IMR-90 (cell line): ENCODE results near the gene ANKRD11. TPM values are rescaled to one million over a fixed set of nuclear protein-coding genes. Genes with fewer than 3 reads are reported as not detected.
A peak's percentile ranks its signal among the peaks of the same experiment; 100 is the strongest.

Experiments used
- ATAC-seq: fragments of 200-7000 bp; cut with Tn5 transposase; 2 replicates; pipeline ENCODE4 v1.9.1; 2020; ENCODE audit warnings: low read depth, mild to moderate bottlenecking, moderate library complexity
- BruUV-seq: library from RNA; stranded (reverse); fragments of 400-500 nt; replicated peaks from 2 replicates; lab custom pipeline; 2021; lab: Mats Ljungman, UMichigan
- CTCF ChIA-PET: fragments of 300-600 bp; formaldehyde crosslinking; extraction: SDS; loops from one replicate; lab custom pipeline; 2021; ENCODE audit warnings: antibody characterized with exemption; lab: Yijun Ruan, JAX
- POLR2A ChIA-PET: fragments of 300-600 bp; sonication (Branson Sonifier 250); formaldehyde crosslinking; loops from one replicate; lab custom pipeline; 2022; ENCODE audit warnings: antibody characterized with exemption; ENCODE audit not compliant: unreplicated experiment; lab: Charles Lee
- DNase-seq: peaks from one replicate; pipeline ENCODE4 v3.0.0; 2013
- H2AFZ ChIP-seq: replicated peaks from 2 replicates; pipeline ENCODE3; 2013; ENCODE audit warnings: low read length, mild to moderate bottlenecking; ENCODE audit not compliant: poor library complexity
- H2AK5ac ChIP-seq: 2 replicates; pipeline ENCODE4 v1.6.1; 2013; ENCODE audit warnings: low read depth, low read length, inconsistent platforms
- H2AK9ac ChIP-seq: replicated peaks from 2 replicates; pipeline ENCODE3; 2013; ENCODE audit warnings: mild to moderate bottlenecking, low read depth, low read length, moderate library complexity; ENCODE audit not compliant: poor library complexity
- H2BK120ac ChIP-seq: 2 replicates; pipeline ENCODE4 v1.6.1; 2013; ENCODE audit warnings: low read depth, low read length, inconsistent platforms
- H2BK15ac ChIP-seq: 3 replicates; pipeline ENCODE4 v1.6.1; 2013; ENCODE audit warnings: low read depth, low read length, inconsistent platforms
- H2BK20ac ChIP-seq: 2 replicates; pipeline ENCODE4 v1.6.1; 2013; ENCODE audit warnings: low read depth, mild to moderate bottlenecking, inconsistent platforms, low read length, moderate library complexity
- H2BK5ac ChIP-seq: 2 replicates; pipeline ENCODE4 v1.6.1; 2013; ENCODE audit warnings: mild to moderate bottlenecking, low read depth, low read length, inconsistent platforms; ENCODE audit not compliant: poor library complexity, severe bottlenecking
- H3K14ac ChIP-seq: replicated peaks from 2 replicates; pipeline ENCODE4 v1.6.1; 2013; ENCODE audit warnings: low read depth, low read length, inconsistent platforms
- H3K18ac ChIP-seq: 2 replicates; pipeline ENCODE4 v1.6.1; 2013; ENCODE audit warnings: low read depth, low read length, control low read depth
- H3K23ac ChIP-seq: 2 replicates; pipeline ENCODE4 v1.6.1; 2013; ENCODE audit warnings: low read depth, low read length, inconsistent platforms
- H3K27ac ChIP-seq: 2 replicates; pipeline ENCODE4 v1.5.1; 2013; ENCODE audit warnings: mild to moderate bottlenecking, control low read depth, low read length; ENCODE audit not compliant: insufficient read depth
- H3K27me3 ChIP-seq: 2 replicates; pipeline ENCODE4 v1.6.1; 2013; ENCODE audit warnings: low read length; ENCODE audit not compliant: control insufficient read depth, insufficient read depth
- H3K36me3 ChIP-seq: 2 replicates; pipeline ENCODE4 v1.6.1; 2013; ENCODE audit warnings: low read length, mixed read lengths; ENCODE audit not compliant: control insufficient read depth, insufficient read depth
- H3K4ac ChIP-seq: 2 replicates; pipeline ENCODE4 v1.6.1; 2013; ENCODE audit warnings: low read depth, low read length, inconsistent platforms
- H3K4me1 ChIP-seq: 2 replicates; pipeline ENCODE4 v1.6.1; 2013; ENCODE audit warnings: low read length, mixed read lengths; ENCODE audit not compliant: control insufficient read depth, insufficient read depth
- H3K4me2 ChIP-seq: 2 replicates; pipeline ENCODE4 v1.6.1; 2013; ENCODE audit warnings: low read depth, mild to moderate bottlenecking, control low read depth, low read length, moderate library complexity
- H3K4me3 ChIP-seq: 2 replicates; pipeline ENCODE4 v1.5.1; 2013; ENCODE audit warnings: low read depth, mild to moderate bottlenecking, control low read depth, low read length, moderate library complexity; ENCODE audit not compliant: insufficient read depth
- H3K56ac ChIP-seq: 2 replicates; pipeline ENCODE4 v1.6.1; 2013; ENCODE audit warnings: low read length, inconsistent platforms; ENCODE audit not compliant: insufficient read depth; ENCODE audit errors: extremely low read depth
- H3K79me1 ChIP-seq, 2 experiments: 2 replicates each; pipeline ENCODE4 v1.6.1; 2013; ENCODE audit warnings: low read length in 2 of 2, inconsistent platforms in 1 of 2, low read depth in 1 of 2
- H3K9ac ChIP-seq: 2 replicates; pipeline ENCODE4 v1.6.1; 2013; ENCODE audit warnings: low read depth, low read length, control low read depth
- H3K9me1 ChIP-seq: 2 replicates; pipeline ENCODE4 v1.6.1; 2013; ENCODE audit warnings: low read length, inconsistent platforms; ENCODE audit not compliant: insufficient read depth
- H3K9me3 ChIP-seq: 2 replicates; pipeline ENCODE4 v1.6.1; 2013; ENCODE audit warnings: low read length; ENCODE audit not compliant: control insufficient read depth, insufficient read depth
- H4K20me1 ChIP-seq: 2 replicates; pipeline ENCODE4 v1.6.1; 2013; ENCODE audit warnings: low read length, inconsistent platforms; ENCODE audit not compliant: insufficient read depth
- H4K5ac ChIP-seq: 2 replicates; pipeline ENCODE4 v1.6.1; 2013; ENCODE audit warnings: mild to moderate bottlenecking, low read depth, low read length, control low read depth
- H4K8ac ChIP-seq, 2 experiments: 2 replicates each; pipeline ENCODE4 v1.6.1; 2013; ENCODE audit warnings: low read depth in 2 of 2, low read length in 2 of 2, control low read depth in 1 of 2, inconsistent platforms in 1 of 2
- H4K91ac ChIP-seq: 2 replicates; pipeline ENCODE4 v1.6.1; 2013; ENCODE audit warnings: low read depth, low read length, inconsistent platforms; ENCODE audit not compliant: insufficient read depth
- FOS ChIP-seq: fragments of 150-350 bp; IDR thresholded peaks from 2 replicates; pipeline ENCODE4 v1.6.1; 2016; ENCODE audit warnings: low read depth, low read length
- MAFK ChIP-seq: IDR thresholded peaks from 2 replicates; pipeline ENCODE4 v1.6.1; 2012; ENCODE audit warnings: low read depth, low read length, improper control_type of control experiment
- MXI1 ChIP-seq: IDR thresholded peaks from 2 replicates; pipeline ENCODE4 v1.6.1; 2012; ENCODE audit warnings: low read depth, mild to moderate bottlenecking, low read length, moderate library complexity, borderline replicate concordance
- RAD21 ChIP-seq: IDR thresholded peaks from 2 replicates; pipeline ENCODE4 v1.6.1; 2012; ENCODE audit warnings: low read length, improper control_type of control experiment
- WGBS, 2 experiments: methylation state at CpG; one replicate each; pipeline versions ENCODE4 v1.1.5 to v1.1.7; 2013; ENCODE audit warnings: missing lambda C conversion rate in 2 of 2; ENCODE audit not compliant: insufficient read length in 1 of 2; ENCODE audit errors: extremely low coverage in 2 of 2; 5-methylcytosine and 5-hydroxymethylcytosine counted together
- dilution Hi-C: fragments of 300-500 bp; cut with HindIII; formaldehyde crosslinking; loops from one replicate; pipeline ENCODE4 v1.14.3; 2018; ENCODE audit warnings: low sequenced_read_pairs; ENCODE audit not compliant: unreplicated experiment
- in situ Hi-C: fragments of 300-500 bp; cut with MboI; formaldehyde crosslinking; loops from 3 replicates; pipeline ENCODE4 v1.14.3; 2019; ENCODE audit warnings: low sequenced_read_pairs, inconsistent platforms, mixed read lengths
- intact Hi-C: fragments of 100-400 bp; cut with micrococcal nuclease; formaldehyde crosslinking; loops from 2 replicates; pipeline ENCODE4 v1.10.0; 2022
- polyA plus RNA-seq, 3 experiments: library from polyadenylated mRNA; depleted of rRNA; stranded (reverse); fragments of >200 nt; gene quantifications; 2 replicates each; pipeline ENCODE4 v1.2.3, GENCODE V29; 2012; ENCODE audit warnings: low replicate concordance in 1 of 3
- total RNA-seq: library from RNA; depleted of rRNA; stranded (reverse); fragments of >200 nt; gene quantifications from 2 replicates; pipeline ENCODE4 v1.2.3, GENCODE V29; 2012

Gene ANKRD11
- total and polyA plus RNA-seq, 2 of the 4 experiments (the other 2 are of a cell fraction): 46.8 to 71.9 TPM

GRCh38 chr16:89314357-89314756, 176.0 kb downstream of the ANKRD11 start:
- Histone ChIP-seq H3K4me2 (no peak overlapping the region), H2BK5ac (no peak overlapping the region), H4K20me1 (peaks cover 94% of the 10 kb centered on the region), H3K9me1 (peaks cover 65% of the 10 kb centered on the region), H2BK15ac (no peak overlapping the region), H3K23ac (no peak overlapping the region), H3K4me1 (peaks cover 34% of the 10 kb centered on the region), H3K27me3 (no peaks in the 10 kb centered on the region), H2AK9ac (no peak overlapping the region), H4K8ac (peak overlapping the region in 1 of 2 experiments; percentile 37; a peak in 1 of 4 replicates), H3K14ac (no peak overlapping the region), H3K18ac (no peak overlapping the region), H2AK5ac (peak overlapping the region; percentile 85; the same call in 1 of the 2 replicates), H4K91ac (no peak overlapping the region), H3K27ac (no peak overlapping the region), H3K4ac (no peak overlapping the region), H3K9ac (no peak overlapping the region), H3K9me3 (no peaks in the 10 kb centered on the region), H3K4me3 (no peak overlapping the region), H2BK120ac (no peak overlapping the region), H3K79me1 (peaks cover 43 to 99% of the 10 kb centered on the region in 2 experiments), H4K5ac (no peak overlapping the region), H2BK20ac (no peak overlapping the region), H3K36me3 (peaks cover 36% of the 10 kb centered on the region), H3K56ac (no peak overlapping the region), H2AFZ (no peak overlapping the region)
- intact Hi-C loops: no loop called here
- POLR2A ChIA-PET: no interaction called here
- in situ Hi-C loops: no loop called here
- WGBS, 2 experiments: 85% methylated on average over 6 of the region's 14 CpGs; no CpG with 5 or more reads in 1 of the 2 experiments
- DNase-seq (no peak), ATAC-seq (no peak)
- no TSS peak for BruUV-seq
- dilution Hi-C loops: no loop called here
- CTCF ChIA-PET: no interaction called here
- TF ChIP-seq MXI1: no peak
- no peak for TF ChIP-seq MAFK
- TF ChIP-seq FOS: no peak
- TF ChIP-seq RAD21: no peak
